ENCODE results near the gene CST7.

Gene CST7

GRCh38 chr20:24935140-24935539 is 13.9 kb upstream of the CST7 start:
- ChIA-PET POLR2A (no interaction called here), CTCF (no interaction called here)
- TF ChIP-seq CTCF (IDR thresholded peaks at IDR 0.05; ENCODE audit: control extremely low read depth, extremely low read depth, low read depth, missing control alignments): no peak
- DNase-seq (ENCODE audit: extremely low spot score): no peak

- no peak for DNase-seq (ENCODE audit: extremely low spot score)
- TF ChIP-seq CTCF (IDR thresholded peaks at IDR 0.05; ENCODE audit: control extremely low read depth, extremely low read depth, low read depth, missing control alignments): no peak
- ChIA-PET CTCF (interaction anchor here (1.5 kb wide), 1 partner anchor 18 kb away, joined by 4 read pairs; no protein-coding TSS in a partner anchor), POLR2A (no interaction called here)
These were observed 13.1 kb upstream of the CST7 start for GRCh38 chr20:24935766-24936525.

GRCh38 chr20:24936526-24937407 is 12.3 kb upstream of the CST7 start:
- DNase-seq (ENCODE audit: extremely low spot score): no peak
- TF ChIP-seq CTCF (IDR thresholded peaks at IDR 0.05; ENCODE audit: control extremely low read depth, extremely low read depth, low read depth, missing control alignments): no peak
- POLR2A ChIA-PET: no interaction called here
- CTCF ChIA-PET: interaction anchor here (1.5 kb wide), 1 partner anchor 19 kb away, joined by 4 read pairs; no protein-coding TSS in a partner anchor

GRCh38 chr20:24937579-24937978 is 11.5 kb upstream of the CST7 start:
- ChIA-PET POLR2A (no interaction called here), CTCF (no interaction called here)
- TF ChIP-seq CTCF (IDR thresholded peaks at IDR 0.05; ENCODE audit: control extremely low read depth, extremely low read depth, low read depth, missing control alignments): no peak
- DNase-seq (ENCODE audit: extremely low spot score): no peak

- ChIA-PET POLR2A (no interaction called here), CTCF (no interaction called here)
- TF ChIP-seq CTCF (IDR thresholded peaks at IDR 0.05; ENCODE audit: control extremely low read depth, extremely low read depth, low read depth, missing control alignments): no peak
- DNase-seq (ENCODE audit: extremely low spot score): no peak
These were observed 10.6 kb upstream of the CST7 start for GRCh38 chr20:24938498-24938897.

GRCh38 chr20:24939036-24939435 is 10.0 kb upstream of the CST7 start:
- no peak for DNase-seq (ENCODE audit: extremely low spot score)
- TF ChIP-seq CTCF (IDR thresholded peaks at IDR 0.05; ENCODE audit: control extremely low read depth, extremely low read depth, low read depth, missing control alignments): no peak
- ChIA-PET CTCF (no interaction called here), POLR2A (no interaction called here)
